Omental fat pad (tissue), 4 donors: ENCODE data around the gene NELL1. TPM values are rescaled to one million over a fixed set of nuclear protein-coding genes. Genes with fewer than 3 reads are reported as not detected.

ENCODE experiments used
- ATAC-seq: fragments of 150-250 bp; one replicate; pipeline ENCODE4 v1.9.1; 2016; ENCODE audit warnings: mild to moderate bottlenecking, moderate library complexity; ENCODE audit not compliant: low FRiP score
- DNase-seq: peaks from one replicate; pipeline ENCODE4 v3.0.0-alpha.2; 2019; ENCODE audit warnings: low spot score
- CTCF ChIP-seq, 3 donors: fragments of 450-650 bp; IDR thresholded peaks; one replicate each; pipeline ENCODE4 v1.5.1; 2016 to 2017; ENCODE audit warnings: antibody characterized with exemption in 3 of 3, mild to moderate bottlenecking in 3 of 3, moderate library complexity in 2 of 3
- total RNA-seq, 4 donors: library from RNA; depleted of rRNA; stranded (reverse); fragments of >200 nt; gene quantifications; one replicate each; pipeline ENCODE4 v1.1.0, GENCODE V29; 2016

The NELL1 gene
- total RNA-seq, 4 donors from 2014 or later: 0.48 to 1.3 TPM; not detected in 2

- DNase-seq (no peak), ATAC-seq (no peak)
- no peak for TF ChIP-seq CTCF (IDR thresholded peaks at IDR 0.05)
Observed at GRCh38 chr11:21142007-21142406, 472.6 kb downstream of the NELL1 start.

GRCh38 chr11:21144531-21144930, 475.1 kb downstream of the NELL1 start:
- ATAC-seq: no peak
- no peak for DNase-seq
- TF ChIP-seq CTCF (IDR thresholded peaks at IDR 0.05): no peak

GRCh38 chr11:21148376-21148775, 479.0 kb downstream of the NELL1 start:
- no peak for DNase-seq
- ATAC-seq: no peak
- TF ChIP-seq CTCF (IDR thresholded peaks at IDR 0.05): no peak

GRCh38 chr11:21160140-21160539, 490.8 kb downstream of the NELL1 start:
- TF ChIP-seq CTCF (IDR thresholded peaks at IDR 0.05): no peak
- ATAC-seq: no peak
- no peak for DNase-seq

- ATAC-seq (no peak), DNase-seq (no peak)
- TF ChIP-seq CTCF (IDR thresholded peaks at IDR 0.05): no peak
Observed at GRCh38 chr11:21169639-21170038, 500.3 kb downstream of the NELL1 start.

GRCh38 chr11:21173476-21173875, 504.1 kb downstream of the NELL1 start:
- DNase-seq (no peak), ATAC-seq (no peak)
- no peak for TF ChIP-seq CTCF (IDR thresholded peaks at IDR 0.05)

- DNase-seq: no peak
- TF ChIP-seq CTCF (IDR thresholded peaks at IDR 0.05): no peak
- ATAC-seq: no peak
Observed at GRCh38 chr11:21174781-21175180, 505.4 kb downstream of the NELL1 start.
